Measurements from ENCODE around the gene TUBE1. TPM values are rescaled to one million over a fixed set of nuclear protein-coding genes. Genes with fewer than 3 reads are reported as not detected.

TUBE1 gene
- total RNA-seq, 1 donor from 2014 or later, result 25.8 TPM

DNA sequence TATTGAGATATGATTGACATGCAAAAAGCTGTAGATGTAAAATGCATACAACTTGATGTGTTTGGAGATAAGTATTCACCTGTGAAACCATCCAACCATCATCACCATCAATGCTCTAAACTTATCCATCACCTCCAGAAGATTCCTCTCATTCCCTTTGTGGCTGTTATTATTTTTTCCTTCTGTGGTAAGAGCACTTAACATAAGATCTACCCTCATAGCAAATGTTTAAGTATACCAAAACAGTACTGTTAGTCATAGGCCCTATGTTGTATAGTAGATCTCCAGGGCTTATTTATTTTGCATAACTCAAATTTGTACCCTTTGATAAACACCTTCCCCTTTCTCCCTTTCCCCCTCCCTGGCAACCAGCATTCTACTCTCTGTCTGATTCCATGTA is 64.5 kb downstream of the TUBE1 start:
- TF ChIP-seq, protein P1, sequence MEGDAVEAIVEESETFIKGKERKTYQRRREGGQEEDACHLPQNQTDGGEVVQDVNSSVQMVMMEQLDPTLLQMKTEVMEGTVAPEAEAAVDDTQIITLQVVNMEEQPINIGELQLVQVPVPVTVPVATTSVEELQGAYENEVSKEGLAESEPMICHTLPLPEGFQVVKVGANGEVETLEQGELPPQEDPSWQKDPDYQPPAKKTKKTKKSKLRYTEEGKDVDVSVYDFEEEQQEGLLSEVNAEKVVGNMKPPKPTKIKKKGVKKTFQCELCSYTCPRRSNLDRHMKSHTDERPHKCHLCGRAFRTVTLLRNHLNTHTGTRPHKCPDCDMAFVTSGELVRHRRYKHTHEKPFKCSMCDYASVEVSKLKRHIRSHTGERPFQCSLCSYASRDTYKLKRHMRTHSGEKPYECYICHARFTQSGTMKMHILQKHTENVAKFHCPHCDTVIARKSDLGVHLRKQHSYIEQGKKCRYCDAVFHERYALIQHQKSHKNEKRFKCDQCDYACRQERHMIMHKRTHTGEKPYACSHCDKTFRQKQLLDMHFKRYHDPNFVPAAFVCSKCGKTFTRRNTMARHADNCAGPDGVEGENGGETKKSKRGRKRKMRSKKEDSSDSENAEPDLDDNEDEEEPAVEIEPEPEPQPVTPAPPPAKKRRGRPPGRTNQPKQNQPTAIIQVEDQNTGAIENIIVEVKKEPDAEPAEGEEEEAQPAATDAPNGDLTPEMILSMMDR (IDR thresholded peaks at IDR 0.05; ENCODE audit: unreplicated experiment), result no peak
- peaks cover 2% of the 10 kb centered on the region for H3K36me3 Mint-ChIP-seq (ENCODE audit: insufficient read depth)

GRCh38 chr6:112021691-112022310 is 65.5 kb downstream of the TUBE1 start:
- H3K4me3 Mint-ChIP-seq (ENCODE audit: low read depth), result no peak overlapping the region
- no peaks in the 10 kb centered on the region for H3K27me3 Mint-ChIP-seq
- no peak for DNase-seq (ENCODE audit: low spot score, unreplicated experiment)
- H3K4me1 Mint-ChIP-seq (ENCODE audit: low read depth), result peaks cover 33% of the 10 kb centered on the region
- H3K9me3 Mint-ChIP-seq (ENCODE audit: low read depth), result peaks cover 9% of the 10 kb centered on the region
- peaks cover 2% of the 10 kb centered on the region for H3K36me3 Mint-ChIP-seq (ENCODE audit: insufficient read depth)
- peak overlapping the region; percentile 14 for H3K27ac Mint-ChIP-seq
- TF ChIP-seq, protein P1 (IDR thresholded peaks at IDR 0.05; ENCODE audit: unreplicated experiment), result no peak

More for the DNA sequence above, 64.5 kb downstream of the TUBE1 start:
- peaks cover 31% of the 10 kb centered on the region for H3K4me1 Mint-ChIP-seq (ENCODE audit: low read depth)
- H3K27ac Mint-ChIP-seq, result no peak overlapping the region
- H3K4me3 Mint-ChIP-seq (ENCODE audit: low read depth), result no peak overlapping the region
- H3K9me3 Mint-ChIP-seq (ENCODE audit: low read depth), result peaks cover 9% of the 10 kb centered on the region
- no peaks in the 10 kb centered on the region for H3K27me3 Mint-ChIP-seq
- no peak for DNase-seq (ENCODE audit: low spot score, unreplicated experiment)

Other genes with a start within 250 kb of the TUBE1 start
- gene FYN, start 214.0 kb downstream of the TUBE1 start, total RNA-seq, result 159 and 169 TPM in 2 replicates
- gene CCN6, start 33.4 kb downstream of the TUBE1 start, total RNA-seq, result not detected in 2 replicates
- gene FAM229B, start 109 bp upstream of the TUBE1 start, total RNA-seq, result 22.1 and 27.1 TPM in 2 replicates
- 1.1 and 2.1 TPM in 2 replicates for gene LAMA4, start 167.1 kb upstream of the TUBE1 start, total RNA-seq